Inflammatory macrophage (primary cell): Measurements from ENCODE around the gene BDH1.
"Not testable (repeated sequence)": the region's sequence is repeated elsewhere in the genome, so short reads cannot be mapped to it uniquely, and the experiment has no call there.

Experiments used
- DNase-seq, 2 donors: peaks; one replicate each; pipeline ENCODE4 v3.0.0-alpha.2; 2020 to 2022

BDH1 gene

DNA sequence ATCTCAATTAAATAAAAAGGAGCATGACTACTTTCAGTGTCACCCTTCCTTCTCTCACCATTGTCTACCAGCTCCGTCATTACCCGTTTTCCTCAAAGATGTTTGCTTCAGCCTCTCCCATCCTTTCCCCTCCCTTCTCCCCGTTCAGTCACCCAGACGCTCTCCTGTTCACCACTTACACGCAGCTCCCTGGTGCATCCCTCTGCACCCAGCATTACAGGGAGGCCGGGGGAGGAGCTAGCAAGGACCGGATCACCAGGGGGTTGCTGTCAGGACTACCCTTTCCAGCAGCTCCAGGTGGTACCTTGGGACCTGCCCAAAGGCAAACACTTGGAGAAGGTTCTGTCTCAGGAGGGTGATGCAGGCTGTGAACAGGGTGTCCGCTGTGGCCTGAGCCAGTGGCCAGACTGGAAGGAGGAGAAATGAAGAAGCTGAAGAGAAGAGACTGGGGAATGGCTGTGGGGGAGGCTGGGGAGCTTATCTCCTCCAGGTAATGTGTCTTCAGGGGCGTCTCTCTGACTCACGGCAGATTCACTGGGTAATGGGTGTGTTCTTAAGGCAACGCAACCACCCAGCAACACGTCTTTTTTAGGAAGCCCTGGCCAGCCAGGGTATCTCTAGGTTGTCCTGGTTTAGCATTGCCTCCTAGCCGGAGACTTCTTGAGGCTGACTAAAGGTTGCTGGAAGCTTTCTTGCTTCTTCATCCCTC is 21.8 kb upstream of the BDH1 start:
- DNase-seq = no peak

DNA sequence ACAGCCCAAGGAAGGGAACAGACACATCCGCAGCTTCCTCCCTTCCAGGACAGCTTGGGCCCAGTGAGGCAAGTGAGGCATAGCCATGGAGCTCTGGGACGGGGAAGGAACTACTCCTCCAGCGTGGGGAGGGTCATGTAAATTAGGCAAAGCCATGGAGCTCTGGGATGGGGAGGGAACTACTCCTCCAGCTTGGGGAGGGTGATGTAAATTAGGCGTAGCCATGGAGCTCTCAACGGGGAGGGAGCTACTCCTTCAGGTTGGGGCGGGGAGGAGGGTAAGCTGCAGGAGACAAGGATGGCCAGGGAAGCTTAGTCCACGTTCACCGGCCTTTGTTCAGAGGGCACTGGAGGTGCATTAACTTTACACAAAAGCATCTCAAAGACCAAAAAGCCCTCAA is 21.1 kb upstream of the BDH1 start:
- peak in 1 of 2 donors; percentile 27 for DNase-seq

DNA sequence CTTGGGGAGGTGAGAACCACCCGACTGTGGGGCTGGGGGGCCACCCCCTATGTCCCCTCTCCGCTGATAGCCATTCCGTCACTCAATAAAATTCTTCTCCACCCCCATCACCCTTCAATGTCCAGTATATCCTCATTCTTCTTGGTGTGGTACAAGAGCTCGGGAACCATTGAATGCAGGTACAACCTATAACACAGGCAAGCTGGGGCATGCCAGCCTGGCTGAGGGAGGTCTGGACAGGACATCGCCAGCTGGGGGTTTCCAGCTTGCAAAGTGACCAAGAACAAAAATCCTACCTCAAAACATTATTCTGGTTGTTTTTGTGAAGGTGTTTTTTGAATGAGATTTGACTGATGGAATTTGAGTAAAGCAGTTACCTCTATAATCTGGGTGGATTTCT is 19.6 kb upstream of the BDH1 start:
- no peak for DNase-seq

DNA sequence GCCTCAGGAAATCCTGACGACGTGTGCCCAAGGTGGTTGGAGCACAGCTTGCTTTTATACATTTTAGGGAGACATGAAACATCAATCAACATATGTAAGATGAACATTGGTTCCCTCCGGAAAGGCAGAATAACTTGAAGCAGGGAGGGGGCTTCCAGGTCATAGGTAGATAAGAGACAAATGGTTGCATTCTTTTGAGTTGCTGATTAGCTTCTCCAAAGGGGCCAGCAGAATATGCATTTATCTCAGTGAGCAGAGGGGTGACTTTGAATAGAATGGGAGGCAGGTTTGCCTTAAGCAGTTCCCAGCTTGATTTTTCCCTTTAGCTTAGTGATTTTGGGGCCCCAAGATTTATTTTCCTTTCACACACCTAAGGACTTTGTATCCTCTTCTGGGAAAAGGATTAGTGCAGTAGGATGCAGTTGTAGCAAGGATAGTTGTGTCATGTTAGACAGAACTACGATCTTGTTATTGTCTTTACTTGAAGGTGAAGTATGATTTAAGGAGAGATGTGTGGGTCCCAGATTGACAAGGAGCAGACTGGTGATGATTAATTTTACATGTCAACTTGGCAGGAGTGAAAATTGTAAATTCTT is 18.7 kb upstream of the BDH1 start:
- DNase-seq = not testable (repeated sequence)

DNA sequence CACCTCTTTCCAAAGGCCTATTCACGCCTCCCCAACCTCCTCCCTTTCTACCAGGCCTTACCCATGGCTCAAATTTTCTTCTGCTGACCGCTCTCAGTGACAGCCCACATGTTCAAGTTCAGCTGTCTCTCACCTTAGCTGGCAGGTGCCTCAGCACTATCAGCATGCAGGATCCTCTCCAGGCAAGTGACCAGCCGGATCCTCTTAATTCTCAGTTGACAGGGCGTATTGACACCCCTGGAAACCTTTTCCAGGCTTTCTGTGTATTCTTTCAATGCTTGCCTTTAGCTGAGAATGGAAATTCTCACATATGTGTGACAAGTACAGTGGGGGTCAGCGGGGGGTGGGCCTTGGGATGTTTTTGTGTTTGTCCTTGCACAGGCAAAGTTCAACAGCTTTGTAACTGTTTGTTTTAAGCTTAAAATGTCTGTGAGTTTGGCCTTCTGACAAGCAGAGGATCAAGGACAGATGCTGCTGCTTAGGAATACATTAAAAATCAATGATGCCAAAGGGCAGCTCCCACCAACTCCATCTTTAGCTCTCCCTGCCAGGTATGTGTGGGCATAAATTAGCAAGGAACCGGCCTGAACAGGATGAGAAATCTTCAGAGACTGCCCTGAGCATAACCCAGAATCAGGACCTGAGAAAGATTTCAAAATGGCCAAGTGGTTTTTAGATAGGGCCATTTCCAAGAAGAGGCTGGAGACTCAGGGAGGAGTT is 17.4 kb upstream of the BDH1 start:
- DNase-seq = no peak

DNA sequence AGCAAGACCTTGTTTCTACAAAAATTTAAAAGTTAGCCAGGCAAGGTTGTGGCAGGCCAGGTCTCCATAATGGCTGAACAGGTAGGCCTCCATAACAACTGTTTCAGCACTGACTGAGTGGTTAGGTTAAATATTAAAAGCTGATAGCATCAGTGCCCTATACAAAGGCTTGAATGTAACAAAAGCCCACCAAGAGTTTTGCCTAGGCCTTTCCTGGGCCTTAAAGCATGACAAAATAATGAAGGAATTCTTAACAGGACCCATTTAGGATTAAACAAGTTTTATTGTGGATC is 16.1 kb upstream of the BDH1 start:
- not testable (repeated sequence) for DNase-seq

DNA sequence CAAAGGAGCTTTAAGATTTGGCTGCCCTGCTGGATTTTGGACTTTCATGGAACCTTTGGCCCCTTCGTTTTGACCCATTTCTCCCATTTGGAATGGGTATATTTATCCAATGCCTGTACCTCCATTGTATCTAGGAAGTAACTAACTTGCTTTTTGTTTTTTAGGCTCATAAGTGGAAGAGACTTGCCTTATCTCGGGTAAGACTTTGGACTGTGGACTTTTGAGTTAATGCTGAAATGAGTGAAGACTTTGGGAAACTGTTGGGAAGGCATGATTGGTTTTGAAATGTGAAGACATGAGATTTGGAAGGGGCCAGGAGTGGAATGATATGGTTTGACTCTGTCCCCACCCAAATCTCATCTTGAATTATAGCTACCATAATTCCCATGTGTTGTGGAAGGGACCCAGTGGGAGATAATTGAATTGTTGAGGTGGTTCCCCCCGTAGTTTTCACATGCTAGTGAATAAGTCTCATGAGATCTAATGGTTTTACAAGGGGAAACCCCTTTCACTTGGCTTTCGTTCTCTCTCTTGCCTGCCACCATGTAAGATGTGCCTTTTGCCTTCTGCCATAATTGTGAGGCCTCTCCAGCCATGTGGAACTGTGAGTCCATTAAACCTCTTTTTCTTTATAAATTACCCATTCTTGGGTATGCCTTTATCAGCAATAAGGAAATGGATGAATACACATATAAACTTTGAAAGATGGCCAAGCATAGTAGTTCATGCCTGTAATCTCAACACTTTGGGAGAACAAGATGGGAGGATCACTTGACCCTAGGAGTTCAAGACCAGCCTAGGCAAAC is 15.5 kb upstream of the BDH1 start:
- DNase-seq = not testable (repeated sequence)

DNA sequence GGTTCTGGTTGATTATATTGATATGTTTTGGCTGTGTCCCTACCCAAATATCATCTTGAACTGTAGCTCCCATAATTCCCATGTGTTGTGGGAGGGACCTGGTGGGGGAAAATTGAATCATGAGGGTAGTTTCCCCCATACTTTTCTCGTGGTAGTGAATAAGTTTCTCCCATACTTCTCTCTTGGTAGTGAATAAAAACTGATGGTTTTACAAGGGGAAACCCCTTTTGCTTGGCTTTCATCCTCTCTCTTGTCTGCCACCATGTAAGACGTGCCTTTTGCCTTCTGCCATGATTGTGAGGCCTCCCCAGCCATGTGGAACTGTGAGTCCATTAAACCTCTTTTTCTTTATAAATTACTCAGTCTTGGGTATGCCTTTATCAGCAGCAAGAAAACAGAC is 13.7 kb upstream of the BDH1 start:
- not testable (repeated sequence) for DNase-seq

DNA sequence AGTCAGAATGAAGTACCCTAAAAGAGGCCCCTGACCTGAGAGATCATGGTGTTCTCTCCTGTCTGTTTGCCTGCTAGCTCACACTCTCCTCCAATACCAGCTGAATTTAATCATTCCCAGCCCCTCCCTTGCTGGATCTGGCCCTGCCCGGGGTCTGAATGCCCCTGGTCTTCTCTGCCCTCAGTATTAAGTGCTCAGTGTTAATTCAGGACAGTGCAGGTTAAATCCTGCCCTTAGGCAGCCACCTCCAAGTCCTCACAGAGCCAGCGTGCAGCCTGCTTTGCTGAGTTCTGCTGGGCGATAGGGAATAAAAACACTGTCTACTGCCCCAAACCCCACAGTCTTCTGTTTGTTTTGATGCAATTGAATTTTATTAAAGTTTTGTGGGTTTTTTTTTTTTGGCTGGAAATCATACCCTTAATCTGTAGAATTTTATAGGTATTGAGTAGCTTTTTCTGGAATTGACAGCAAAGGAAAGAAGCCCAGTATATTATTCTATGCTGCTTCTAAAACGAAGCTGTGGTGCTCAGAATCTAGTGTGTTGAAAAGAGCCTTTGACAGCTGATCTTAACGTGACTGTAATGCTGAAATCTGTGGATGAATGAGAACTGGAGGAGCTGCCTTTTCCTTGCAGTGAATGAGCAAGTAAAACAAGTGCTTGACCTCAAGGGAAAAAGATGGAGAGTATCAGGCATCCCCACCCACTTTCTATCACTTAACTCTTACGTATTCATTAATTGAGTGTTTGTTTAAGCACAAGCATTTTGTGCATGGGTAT is 12.3 kb upstream of the BDH1 start:
- DNase-seq = no peak

DNA sequence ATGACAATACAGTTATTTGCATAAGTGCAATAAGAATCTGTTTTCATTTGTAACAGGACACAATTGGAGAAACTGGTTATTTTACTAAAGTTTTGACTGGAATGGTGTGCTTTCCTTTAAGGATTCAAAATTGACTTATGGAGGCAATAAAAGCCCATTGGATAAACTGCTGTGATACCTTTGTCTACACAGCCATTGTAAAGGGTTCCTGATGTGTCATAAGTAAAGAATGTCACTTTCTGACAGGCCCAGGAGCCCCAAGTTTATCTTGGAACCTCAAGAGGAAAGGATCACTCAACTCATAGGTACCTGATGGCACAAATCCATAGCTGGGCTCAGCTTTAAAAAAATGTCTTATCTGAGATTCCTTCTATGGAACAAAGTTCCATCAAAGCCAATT is 10.4 kb upstream of the BDH1 start:
- not testable (repeated sequence) for DNase-seq

DNA sequence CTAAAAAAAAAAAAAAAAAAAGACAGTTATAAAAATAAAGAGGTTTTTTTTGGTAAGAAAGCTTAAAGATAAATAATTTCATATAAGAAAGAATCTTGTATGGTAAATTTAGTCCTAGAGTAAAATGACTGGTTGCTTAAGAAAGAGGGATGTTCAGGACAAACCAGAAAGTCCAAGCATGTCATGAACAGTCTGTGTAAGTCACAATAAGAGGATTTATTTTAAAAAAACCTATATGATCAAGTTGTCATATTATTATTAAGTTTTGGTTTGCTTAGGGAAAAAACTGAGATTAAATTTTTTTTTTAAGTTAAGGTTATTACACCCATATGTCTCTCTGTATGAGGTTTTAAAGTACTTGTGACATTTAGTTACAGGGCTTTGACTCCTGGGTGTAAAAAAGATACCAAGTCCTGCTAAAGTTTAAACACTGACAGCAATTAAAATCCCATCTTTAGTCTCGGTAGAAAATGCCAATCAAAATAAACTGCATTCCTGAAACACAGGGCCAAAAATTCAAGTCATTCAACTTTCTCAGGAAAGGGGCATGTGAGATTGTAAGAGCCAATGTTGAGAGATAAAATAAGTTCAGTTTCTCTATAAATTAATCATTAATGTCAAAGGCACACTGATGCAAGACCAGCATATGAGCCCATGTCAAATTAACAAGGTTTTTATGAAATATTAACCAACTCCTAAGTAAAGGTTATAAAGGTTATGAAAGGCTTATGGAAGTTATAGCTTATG is 8.5 kb upstream of the BDH1 start:
- DNase-seq = no peak

DNA sequence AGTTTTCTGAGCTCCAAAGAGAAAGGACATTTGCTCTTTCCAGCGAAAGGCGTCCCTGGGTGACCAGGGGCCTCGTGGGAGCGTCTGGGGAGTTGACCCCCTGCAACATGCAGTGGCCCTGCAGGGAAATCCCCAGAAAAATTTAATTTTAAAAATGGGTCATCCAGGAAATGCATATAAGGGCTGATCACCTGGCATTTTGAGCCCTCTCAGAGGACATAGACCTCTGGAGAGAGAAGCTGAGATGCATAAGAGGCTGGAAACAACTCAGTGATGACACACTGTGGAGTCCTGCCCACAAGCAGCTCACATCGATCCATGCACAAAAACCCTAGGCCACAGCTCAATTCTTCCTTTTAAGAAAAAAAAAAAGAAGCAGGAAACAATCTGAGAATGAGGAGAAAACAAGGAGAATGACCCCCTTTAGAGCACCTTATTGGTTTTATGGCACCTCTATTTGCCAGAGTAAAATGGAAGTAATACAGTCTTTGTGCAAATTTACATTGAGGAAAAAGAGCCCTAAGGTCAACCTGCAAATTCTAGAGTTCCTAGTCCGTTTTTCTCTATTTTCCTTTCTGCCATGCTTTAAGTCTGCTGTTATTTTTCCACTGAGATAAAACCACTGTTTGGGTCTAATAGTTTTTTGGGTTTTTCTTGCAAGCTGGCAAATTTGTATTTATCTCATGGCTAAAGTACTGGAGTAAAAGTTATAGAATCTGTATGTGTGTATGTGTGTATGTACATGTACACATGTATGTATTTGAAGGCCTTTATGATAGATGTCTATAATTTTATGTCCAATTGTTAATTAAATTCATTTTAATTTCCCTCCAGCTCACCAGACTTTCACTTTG is 6.9 kb upstream of the BDH1 start:
- no peak for DNase-seq

DNA sequence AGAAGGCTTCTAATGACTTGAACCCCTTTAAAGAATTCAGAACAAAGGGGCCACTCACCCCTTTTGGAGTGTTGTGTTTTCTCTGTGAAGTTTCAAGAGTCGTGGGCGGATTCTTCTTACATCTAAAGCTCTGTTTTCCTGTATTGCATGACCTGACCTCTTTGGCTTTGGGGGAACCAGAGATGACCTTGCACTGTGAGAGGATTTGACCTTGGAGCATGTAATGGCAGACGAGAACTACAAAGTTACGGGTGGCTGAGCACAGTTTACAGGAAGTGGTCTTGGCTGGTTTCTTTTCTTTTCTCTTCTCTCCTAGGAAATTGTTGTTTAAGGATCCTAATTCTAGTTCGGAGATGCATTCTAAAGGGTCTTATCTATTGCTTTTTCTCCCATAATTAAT is 6.2 kb upstream of the BDH1 start:
- DNase-seq = no peak

DNA sequence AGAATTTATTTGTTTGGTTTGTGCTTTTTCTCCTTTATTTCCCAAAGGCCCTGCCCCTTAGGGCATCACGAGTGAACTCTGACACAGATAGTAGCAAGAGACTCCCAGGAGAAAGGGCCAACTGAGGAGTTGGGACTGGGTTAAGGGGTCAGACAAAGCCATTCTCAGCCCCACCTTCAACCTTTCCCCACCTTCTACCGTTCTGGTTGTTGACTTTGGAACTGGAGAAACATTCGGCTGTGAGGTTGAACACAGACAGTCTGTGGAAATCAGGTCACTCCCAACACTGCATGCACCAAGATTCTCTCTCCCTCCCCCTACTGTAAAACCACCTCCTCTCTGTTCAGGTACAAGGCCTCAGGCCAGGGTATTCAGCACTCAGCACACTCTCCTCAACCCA is 3.9 kb upstream of the BDH1 start:
- DNase-seq = no peak

DNA sequence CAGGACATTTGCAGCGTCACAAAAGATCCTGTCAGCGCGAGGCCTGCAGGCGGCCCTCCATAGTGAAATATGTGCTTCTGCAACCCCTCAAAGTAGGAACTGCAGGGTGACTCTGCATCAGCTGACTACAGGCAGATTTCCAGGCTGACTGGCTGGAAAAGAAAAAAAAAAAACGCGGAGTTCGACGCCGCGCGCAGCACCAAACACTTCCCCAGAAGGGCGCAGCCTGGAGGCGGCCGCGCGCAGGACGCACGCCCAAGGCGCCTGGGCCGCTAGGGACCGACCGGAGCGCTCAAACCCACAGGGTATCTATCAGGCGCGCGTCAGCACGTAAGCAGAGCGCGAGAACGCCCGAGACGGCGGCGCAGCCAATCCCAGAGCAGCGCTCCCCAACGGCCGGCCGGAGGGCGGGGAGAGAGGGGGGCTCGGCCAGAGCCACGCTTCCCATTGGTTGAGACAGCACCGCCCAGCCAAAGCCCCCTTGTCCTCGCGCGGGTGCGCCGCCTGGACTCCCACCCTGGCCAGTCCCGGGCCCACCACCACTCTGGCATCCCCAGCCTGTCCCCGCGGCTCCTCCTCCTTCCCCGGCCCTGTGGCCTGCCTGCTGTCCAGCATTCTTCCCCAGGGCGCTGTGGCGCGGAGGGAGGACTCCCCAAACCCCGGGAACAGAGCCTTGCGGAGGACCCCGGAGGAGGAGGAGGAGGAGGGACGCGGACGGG is 1.0 kb downstream of the BDH1 start:
- peak; percentile 99 for DNase-seq

DNA sequence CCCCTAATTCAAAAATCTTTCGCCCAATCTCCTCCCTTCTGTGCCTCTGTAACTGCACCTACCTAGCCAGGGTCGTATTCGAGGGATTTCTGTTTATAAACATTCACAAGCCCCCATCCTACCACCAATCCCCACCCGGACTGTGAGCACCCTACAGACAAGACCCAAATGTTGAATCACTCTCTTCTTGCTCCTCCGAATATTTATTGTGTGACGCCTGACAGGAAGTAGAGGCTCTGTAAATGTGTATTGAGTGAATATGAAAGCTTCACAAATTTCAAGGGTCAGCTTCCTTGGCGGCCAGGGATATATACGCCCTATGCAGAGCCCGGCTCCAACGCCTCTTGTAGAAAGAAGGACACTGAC is 1.6 kb downstream of the BDH1 start:
- DNase-seq = no peak

DNA sequence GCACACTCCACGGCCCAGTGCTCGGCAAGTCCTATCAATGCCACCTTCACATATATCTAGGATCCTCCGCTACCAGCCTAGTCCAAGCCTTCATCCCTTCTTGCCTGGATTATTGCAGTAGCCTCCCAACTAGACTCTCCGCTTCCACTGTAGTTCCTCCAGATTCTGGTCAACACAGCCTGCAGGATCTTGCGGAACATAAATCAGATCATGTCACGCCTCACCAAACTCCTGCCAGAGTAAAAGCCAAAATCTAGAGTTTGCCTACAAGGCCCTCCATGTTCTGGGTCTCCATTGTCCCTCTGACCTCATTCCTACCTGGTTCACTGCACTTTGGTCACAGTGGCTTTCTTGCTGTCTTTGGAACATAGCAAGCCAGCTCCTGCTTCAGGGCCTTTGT is 3.6 kb downstream of the BDH1 start:
- no peak for DNase-seq

DNA sequence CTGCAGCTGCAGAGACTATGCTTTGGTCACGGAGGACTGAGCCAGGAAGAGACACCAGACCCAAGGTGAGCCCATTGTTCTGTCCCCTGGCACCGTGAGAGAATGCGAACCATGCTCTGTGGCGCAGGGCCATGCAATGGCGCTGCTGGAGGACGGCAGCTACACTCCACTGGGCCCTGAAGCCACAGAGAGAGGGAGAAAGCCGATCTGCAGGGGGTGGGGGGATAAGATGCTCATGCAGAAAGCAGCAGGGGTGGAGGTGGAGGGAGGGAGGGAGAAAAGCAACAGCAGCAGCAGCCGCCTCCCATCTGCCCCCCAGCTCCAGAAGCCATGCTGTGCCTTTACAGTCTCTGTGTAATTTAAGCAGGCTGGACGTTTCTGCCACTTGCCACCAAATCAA is 5.3 kb downstream of the BDH1 start:
- no peak for DNase-seq

DNA sequence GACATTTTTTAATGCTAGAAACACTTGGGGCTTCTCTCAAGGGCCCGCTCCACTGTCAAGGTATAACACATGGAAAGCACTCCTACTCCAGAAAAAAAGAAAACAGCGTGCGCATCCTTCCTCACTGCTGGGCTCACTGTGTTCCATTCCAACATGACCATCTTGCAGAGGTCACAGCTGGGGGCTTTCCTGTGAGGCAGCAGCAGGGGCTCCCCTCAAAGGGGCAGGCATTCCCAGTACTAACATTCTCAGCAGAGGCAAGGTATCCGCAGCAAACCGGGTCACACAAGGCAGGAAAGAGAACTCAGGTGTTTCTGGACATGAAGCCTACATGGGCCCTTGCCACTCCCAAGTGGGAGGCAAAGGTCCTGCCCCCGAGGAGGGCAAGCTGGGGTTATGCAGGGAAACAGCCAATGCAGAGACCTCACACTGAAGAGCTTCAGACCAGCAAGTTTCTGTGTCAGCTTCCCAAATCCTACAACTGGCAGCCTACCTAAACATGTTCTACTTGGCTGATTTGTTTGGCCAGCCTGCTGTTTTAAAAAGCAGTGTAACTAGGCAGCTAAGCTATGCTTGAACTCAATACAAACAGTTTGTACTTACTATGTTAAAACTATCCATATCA is 6.4 kb downstream of the BDH1 start:
- no peak for DNase-seq
